ENCODE results near the gene THSD4. TPM values are rescaled to one million over a fixed set of nuclear protein-coding genes. Genes with fewer than 3 reads are reported as not detected.
A peak's percentile ranks its signal among the peaks of the same experiment; 100 is the strongest.

The THSD4 gene
- total RNA-seq, 6 experiments from 2014 or later: 5.2 to 21.8 (median 13.7) TPM

GRCh38 chr15:71153823-71154524 lies 38.7 kb downstream of the THSD4 start:
- Histone ChIP-seq H3K27ac (no peak overlapping the region), H3K4me1 (peaks cover 0 to 29% (median 10%) of the 10 kb centered on the region in 4 donors), H3K36me3 (no peaks in the 10 kb centered on the region), H3K27me3 (no peaks in the 10 kb centered on the region), H3K9me3 (no peaks in the 10 kb centered on the region), H3K4me3 (no peak overlapping the region)
- DNase-seq (no peak), ATAC-seq (no peak)
- 64% methylated on average over 6 of the region's 8 CpGs for WGBS (ENCODE audit: insufficient coverage, low coverage, low lambda C conversion rate, missing lambda C conversion rate)
- intact Hi-C loops (cut with DNase I): no loop called here
- no peak for TF ChIP-seq CTCF (IDR thresholded peaks at IDR 0.05)
- no peak for TF ChIP-seq POLR2A (IDR thresholded peaks at IDR 0.05)

DNA sequence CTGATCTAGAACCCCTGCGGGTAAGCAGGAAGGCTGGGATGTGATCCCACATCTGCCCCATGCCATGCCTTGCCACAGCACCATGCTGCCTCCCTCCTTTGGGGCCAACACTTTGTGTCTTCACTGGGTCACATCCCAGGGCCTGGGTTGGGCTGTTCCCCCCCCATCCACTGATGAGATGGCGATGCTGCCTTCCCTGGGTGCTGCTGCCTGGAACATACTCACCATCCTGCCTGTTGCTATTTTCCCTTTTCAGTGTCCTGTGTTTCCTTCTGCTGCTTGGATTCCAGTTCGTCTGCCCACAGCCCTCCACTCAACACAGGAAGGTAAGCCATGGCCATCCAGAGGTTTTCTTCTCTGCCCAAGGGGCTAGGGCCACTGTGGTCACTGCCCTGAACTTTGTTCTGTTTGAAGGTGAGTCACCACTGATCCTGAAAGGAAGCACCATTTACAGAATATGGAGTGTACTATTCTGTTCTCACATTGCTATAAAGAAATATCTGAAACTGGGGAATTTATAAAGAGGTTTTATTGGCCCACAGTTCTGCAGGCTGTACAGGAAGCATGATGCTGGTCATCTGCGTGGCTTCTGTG lies 39.4 kb downstream of the THSD4 start:
- no peak overlapping the region for H3K4me3 ChIP-seq
- no peaks in the 10 kb centered on the region for H3K27me3 ChIP-seq
- ATAC-seq (peak; percentile 24 to 84 (median 52)), DNase-seq (no peak)
- no peaks in the 10 kb centered on the region for H3K9me3 ChIP-seq
- 94% methylated on average over 2 of the region's 4 CpGs for WGBS (ENCODE audit: insufficient coverage, low coverage, low lambda C conversion rate, missing lambda C conversion rate)
- TF ChIP-seq CTCF (IDR thresholded peaks at IDR 0.05) (no peak), POLR2A (IDR thresholded peaks at IDR 0.05) (no peak)
- H3K4me1 ChIP-seq: peaks cover 0 to 22% (median 6%) of the 10 kb centered on the region in 4 donors
- no peaks in the 10 kb centered on the region for H3K36me3 ChIP-seq
- H3K27ac ChIP-seq: no peak overlapping the region
- intact Hi-C loops (cut with DNase I): no loop called here

DNA sequence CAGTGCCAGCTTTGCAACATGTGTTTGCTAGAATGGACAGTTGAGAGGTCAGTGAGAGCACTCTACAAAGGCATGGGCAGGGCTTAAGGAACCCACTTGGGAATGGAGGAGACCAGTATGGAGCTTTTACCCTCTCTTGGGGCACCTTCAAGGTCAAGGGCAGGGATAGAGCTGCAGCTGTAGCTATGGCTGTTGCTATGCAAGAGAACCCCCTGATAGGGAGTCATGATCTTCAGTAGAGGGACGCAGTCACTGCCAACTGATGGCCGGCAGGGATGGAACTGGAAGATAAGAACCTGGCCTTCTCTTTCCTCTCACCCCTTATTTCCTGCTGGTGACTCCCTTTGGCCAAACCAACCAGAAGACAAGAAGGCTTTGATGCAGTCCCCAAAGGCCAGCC lies 40.3 kb downstream of the THSD4 start:
- intact Hi-C loops (cut with DNase I): no loop called here
- H3K36me3 ChIP-seq: no peaks in the 10 kb centered on the region
- no peak overlapping the region for H3K4me3 ChIP-seq
- peaks cover 0 to 14% (median 3%) of the 10 kb centered on the region in 4 donors for H3K4me1 ChIP-seq
- ATAC-seq (peak in 1 of 4 donors; percentile 23), DNase-seq (no peak)
- no peak overlapping the region for H3K27ac ChIP-seq
- whole genome bisulfite sequencing (ENCODE audit: insufficient coverage, low coverage, low lambda C conversion rate, missing lambda C conversion rate): no CpG with 5 or more reads among the region's 2 CpGs
- no peak for TF ChIP-seq CTCF (IDR thresholded peaks at IDR 0.05)
- TF ChIP-seq POLR2A (IDR thresholded peaks at IDR 0.05): no peak
- no peaks in the 10 kb centered on the region for H3K27me3 ChIP-seq
- no peaks in the 10 kb centered on the region for H3K9me3 ChIP-seq

DNA sequence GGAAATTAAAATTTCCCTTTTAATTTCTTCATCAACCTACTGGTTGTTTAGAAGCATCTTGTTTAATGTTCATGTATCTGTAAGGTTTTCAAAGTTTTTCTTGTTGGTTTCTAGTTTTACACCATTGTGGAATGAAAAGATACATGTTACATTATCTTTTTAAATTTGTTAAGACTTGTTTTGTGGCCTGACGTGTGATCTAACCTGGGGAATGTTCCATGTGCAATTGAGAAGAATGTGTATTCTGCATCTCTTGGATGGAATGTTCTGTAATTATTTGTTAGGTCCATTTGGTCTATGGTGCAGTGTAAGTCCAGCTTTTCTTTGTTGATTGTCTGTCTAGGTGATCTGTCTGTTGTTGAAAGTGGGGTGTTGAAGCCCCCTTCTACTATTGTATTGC lies 45.7 kb downstream of the THSD4 start:
- TF ChIP-seq CTCF (IDR thresholded peaks at IDR 0.05): no peak
- no peak for TF ChIP-seq POLR2A (IDR thresholded peaks at IDR 0.05)
- ATAC-seq: no peak
- no peak overlapping the region for H3K27ac ChIP-seq
- no peaks in the 10 kb centered on the region for H3K9me3 ChIP-seq
- 93% methylated on average over 1 of the region's 1 CpG for WGBS (ENCODE audit: insufficient coverage, low coverage, low lambda C conversion rate, missing lambda C conversion rate)
- no peak overlapping the region for H3K4me3 ChIP-seq
- H3K4me1 ChIP-seq: no peaks in the 10 kb centered on the region
- H3K36me3 ChIP-seq: no peaks in the 10 kb centered on the region
- DNase-seq: no peak
- intact Hi-C loops (cut with DNase I): no loop called here
- no peaks in the 10 kb centered on the region for H3K27me3 ChIP-seq
